ENCODE results near the gene IL6R.

Gene IL6R

GRCh38 chr1:154496383-154496782 lies 91.2 kb downstream of the IL6R start:
- no peak overlapping the region for H3K4me3 ChIP-seq (ENCODE audit: low read depth, low read length)
- in situ Hi-C loops (cut with HindIII; ENCODE audit: low sequenced_read_pairs) = no loop called here
- no peak for TF ChIP-seq CTCF (IDR thresholded peaks at IDR 0.05; ENCODE audit: low read depth, low read length)
- DNase-seq (ENCODE audit: low read depth, low spot score) = no peak

GRCh38 chr1:154497026-154497806 lies 92.1 kb downstream of the IL6R start:
- DNase-seq (ENCODE audit: low read depth, low spot score) = no peak
- no peak overlapping the region for H3K4me3 ChIP-seq (ENCODE audit: low read depth, low read length)
- in situ Hi-C loops (cut with HindIII; ENCODE audit: low sequenced_read_pairs) = no loop called here
- TF ChIP-seq CTCF (IDR thresholded peaks at IDR 0.05; ENCODE audit: low read depth, low read length) = no peak

- no peak for TF ChIP-seq CTCF (IDR thresholded peaks at IDR 0.05; ENCODE audit: low read depth, low read length)
- no peak overlapping the region for H3K4me3 ChIP-seq (ENCODE audit: low read depth, low read length)
- in situ Hi-C loops (cut with HindIII; ENCODE audit: low sequenced_read_pairs) = no loop called here
- no peak for DNase-seq (ENCODE audit: low read depth, low spot score)
Measured at GRCh38 chr1:154499446-154499845, 94.3 kb downstream of the IL6R start.

GRCh38 chr1:154500533-154500932 lies 95.4 kb downstream of the IL6R start:
- TF ChIP-seq CTCF (IDR thresholded peaks at IDR 0.05; ENCODE audit: low read depth, low read length) = no peak
- no peak for DNase-seq (ENCODE audit: low read depth, low spot score)
- in situ Hi-C loops (cut with HindIII; ENCODE audit: low sequenced_read_pairs) = no loop called here
- H3K4me3 ChIP-seq (ENCODE audit: low read depth, low read length) = no peak overlapping the region

- no peak overlapping the region for H3K4me3 ChIP-seq (ENCODE audit: low read depth, low read length)
- in situ Hi-C loops (cut with HindIII; ENCODE audit: low sequenced_read_pairs) = no loop called here
- no peak for TF ChIP-seq CTCF (IDR thresholded peaks at IDR 0.05; ENCODE audit: low read depth, low read length)
- DNase-seq (ENCODE audit: low read depth, low spot score) = no peak
Measured at GRCh38 chr1:154501423-154502065, 96.4 kb downstream of the IL6R start.

GRCh38 chr1:154502066-154502743 lies 97.1 kb downstream of the IL6R start, which contains the start of the genes SHE and TDRD10:
Gene SHE, minus strand, starts transcription at chr1:154502412. Its CDS starts 386 bp downstream, at chr1:154502026.
Gene TDRD10, plus strand, starts transcription at chr1:154502219. Its CDS starts 4,685 bp downstream, at chr1:154506904.
- no peak within 1 kb of the TSS for H3K4me3 ChIP-seq (ENCODE audit: low read depth, low read length)
- no peak for DNase-seq (ENCODE audit: low read depth, low spot score)
- in situ Hi-C loops (cut with HindIII; ENCODE audit: low sequenced_read_pairs) = no loop called here

More at GRCh38 chr1:154502066-154502743, 97.1 kb downstream of the IL6R start, which contains the start of the genes SHE and TDRD10:
- TF ChIP-seq CTCF (IDR thresholded peaks at IDR 0.05; ENCODE audit: low read depth, low read length) = no peak

Data from astrocyte of the spinal cord (primary cell).